ENCODE data around the gene MT1H.
"Not testable (repeated sequence)": the region's sequence is repeated elsewhere in the genome, so short reads cannot be mapped to it uniquely, and the experiment has no call there.

MT1H gene

GRCh38 chr16:56713794-56714193 is 44.2 kb downstream of the MT1H start:
- DNase-seq (ENCODE audit: low read depth) = no peak
- TF ChIP-seq CTCF (IDR thresholded peaks at IDR 0.05; ENCODE audit: insufficient read depth, low read depth, low read length, missing control alignments) = no peak
- no peak overlapping the region for H3K4me3 ChIP-seq (ENCODE audit: low read length)

- DNase-seq (ENCODE audit: low read depth) = no peak
- no peak overlapping the region for H3K4me3 ChIP-seq (ENCODE audit: low read length)
- no peak for TF ChIP-seq CTCF (IDR thresholded peaks at IDR 0.05; ENCODE audit: insufficient read depth, low read depth, low read length, missing control alignments)
These were observed 45.5 kb downstream of the MT1H start for GRCh38 chr16:56715126-56715525.

- no peak overlapping the region for H3K4me3 ChIP-seq (ENCODE audit: low read length)
- no peak for DNase-seq (ENCODE audit: low read depth)
- TF ChIP-seq CTCF (IDR thresholded peaks at IDR 0.05; ENCODE audit: insufficient read depth, low read depth, low read length, missing control alignments) = no peak
These were observed 47.1 kb downstream of the MT1H start for GRCh38 chr16:56716761-56717160.

- not testable (repeated sequence) for H3K4me3 ChIP-seq (ENCODE audit: low read length); DNase-seq (ENCODE audit: low read depth)
These were observed 47.9 kb downstream of the MT1H start for GRCh38 chr16:56717532-56717931.
